H9 (cell line): Measurements from ENCODE around the gene RIMBP2. TPM values are rescaled to one million over a fixed set of nuclear protein-coding genes. Genes with fewer than 3 reads are reported as not detected.

ENCODE experiments used
- DNase-seq: peaks from one replicate; pipeline ENCODE4 v3.0.0-alpha.2; 2017
- H2AFZ ChIP-seq: one replicate; pipeline ENCODE4 v1.6.1; 2013; ENCODE audit warnings: mild to moderate bottlenecking, low read length, control low read depth, moderate library complexity
- H2AK5ac ChIP-seq: 2 replicates; pipeline ENCODE4 v1.6.1; 2013; ENCODE audit warnings: low read length, control low read depth, mixed read lengths; ENCODE audit not compliant: insufficient read length
- H2BK120ac ChIP-seq: one replicate; pipeline ENCODE4 v1.6.1; 2013; ENCODE audit warnings: low read depth, mild to moderate bottlenecking, low read length, control low read depth, inconsistent platforms; ENCODE audit not compliant: poor library complexity, severe bottlenecking
- H2BK12ac ChIP-seq: 2 replicates; pipeline ENCODE4 v1.6.1; 2013; ENCODE audit warnings: low read length, control low read depth, mixed read lengths, low read depth; ENCODE audit not compliant: insufficient read length
- H2BK15ac ChIP-seq: 2 replicates; pipeline ENCODE4 v1.6.1; 2013; ENCODE audit warnings: low read depth, low read length, control low read depth
- H2BK20ac ChIP-seq: one replicate; pipeline ENCODE4 v1.6.1; 2013; ENCODE audit warnings: low read depth, mild to moderate bottlenecking, low read length, control low read depth, inconsistent platforms; ENCODE audit not compliant: poor library complexity, severe bottlenecking
- H2BK5ac ChIP-seq: 2 replicates; pipeline ENCODE4 v1.6.1; 2013; ENCODE audit warnings: low read length, control low read depth, mixed read lengths; ENCODE audit not compliant: insufficient read length
- H3K14ac ChIP-seq: 2 replicates; pipeline ENCODE4 v1.6.1; 2013; ENCODE audit warnings: low read length, control low read depth; ENCODE audit not compliant: insufficient read depth
- H3K18ac ChIP-seq: 2 replicates; pipeline ENCODE4 v1.6.1; 2013; ENCODE audit warnings: low read depth, mild to moderate bottlenecking, mixed read lengths, low read length, control low read depth; ENCODE audit not compliant: insufficient read length
- H3K23ac ChIP-seq: 2 replicates; pipeline ENCODE4 v1.6.1; 2013; ENCODE audit warnings: low read length, control low read depth, mixed read lengths, low read depth; ENCODE audit not compliant: insufficient read length
- H3K23me2 ChIP-seq: 2 replicates; pipeline ENCODE4 v1.6.1; 2013; ENCODE audit warnings: low read depth, mild to moderate bottlenecking, mixed read lengths, low read length, control low read depth; ENCODE audit not compliant: insufficient read length, poor library complexity, severe bottlenecking
- H3K27ac ChIP-seq: 2 replicates; pipeline ENCODE4 v1.5.1; 2013; ENCODE audit warnings: low read length, control low read depth, mixed read lengths, low read depth; ENCODE audit not compliant: insufficient read length
- H3K27me3 ChIP-seq: 2 replicates; pipeline ENCODE4 v1.6.1; 2013; ENCODE audit warnings: low read length, control low read depth, inconsistent platforms; ENCODE audit not compliant: insufficient read depth
- H3K4ac ChIP-seq: 2 replicates; pipeline ENCODE4 v1.6.1; 2013; ENCODE audit warnings: low read depth, mild to moderate bottlenecking, control low read depth, inconsistent platforms, low read length, moderate library complexity
- H3K4me1 ChIP-seq: 2 replicates; pipeline ENCODE4 v1.6.1; 2013; ENCODE audit warnings: low read length, control low read depth, inconsistent platforms; ENCODE audit not compliant: insufficient read depth
- H3K4me2 ChIP-seq: 2 replicates; pipeline ENCODE4 v1.6.1; 2013; ENCODE audit warnings: low read length, control low read depth, mixed read lengths; ENCODE audit not compliant: insufficient read length, insufficient read depth
- H3K56ac ChIP-seq: 2 replicates; pipeline ENCODE4 v1.6.1; 2013; ENCODE audit warnings: low read depth, mild to moderate bottlenecking, mixed read lengths, low read length, control low read depth; ENCODE audit not compliant: insufficient read length
- H3K79me1 ChIP-seq: 2 replicates; pipeline ENCODE4 v1.6.1; 2013; ENCODE audit warnings: low read depth, mild to moderate bottlenecking, moderate library complexity, low read length, control low read depth, inconsistent platforms; ENCODE audit not compliant: insufficient read depth, poor library complexity, severe bottlenecking
- H3K79me2 ChIP-seq: 2 replicates; pipeline ENCODE4 v1.6.1; 2013; ENCODE audit warnings: low read length, control low read depth, inconsistent platforms; ENCODE audit not compliant: insufficient read depth
- H3K9ac ChIP-seq: 2 replicates; pipeline ENCODE4 v1.6.1; 2013; ENCODE audit warnings: low read length, control low read depth, mixed read lengths; ENCODE audit not compliant: insufficient read length; ENCODE audit errors: extremely low read depth
- H3K9me3 ChIP-seq: one replicate; pipeline ENCODE4 v1.6.1; 2013; ENCODE audit warnings: low read depth, low read length, inconsistent platforms; ENCODE audit not compliant: control insufficient read depth
- H3T11ph ChIP-seq: one replicate; pipeline ENCODE4 v1.6.1; 2013; ENCODE audit warnings: mild to moderate bottlenecking, low read length, control low read depth, inconsistent platforms
- H4K20me1 ChIP-seq: one replicate; pipeline ENCODE4 v1.6.1; 2013; ENCODE audit not compliant: control insufficient read depth, insufficient read length, insufficient read depth
- H4K5ac ChIP-seq: 2 replicates; pipeline ENCODE4 v1.6.1; 2013; ENCODE audit warnings: low read depth, mild to moderate bottlenecking, mixed read lengths, low read length, control low read depth; ENCODE audit not compliant: insufficient read length
- H4K8ac ChIP-seq: replicated peaks from 2 replicates; pipeline ENCODE4 v1.6.1; 2013; ENCODE audit warnings: low read length, control low read depth, mixed read lengths, low read depth; ENCODE audit not compliant: insufficient read length
- H4K91ac ChIP-seq: 2 replicates; pipeline ENCODE4 v1.6.1; 2013; ENCODE audit warnings: low read depth, mild to moderate bottlenecking, moderate library complexity, mixed read lengths, low read length, control low read depth; ENCODE audit not compliant: insufficient read length
- H3K27ac Mint-ChIP-seq, 3 experiments: 2 replicates in 2 of 3; 3 replicates in 1 of 3; pipeline ENCODE4 v1.8.0; 2020 to 2021; ENCODE audit warnings: mixed read lengths in 3 of 3, mild to moderate bottlenecking in 1 of 3, moderate library complexity in 1 of 3
- H3K27me3 Mint-ChIP-seq: 2 replicates; pipeline ENCODE4 v1.8.0; 2021; ENCODE audit warnings: low read depth, mild to moderate bottlenecking, moderate library complexity, mixed read lengths
- H3K36me3 Mint-ChIP-seq, 3 experiments: 2 replicates in 2 of 3; 3 replicates in 1 of 3; pipeline ENCODE4 v1.8.0; 2020 to 2021; ENCODE audit warnings: low read depth in 3 of 3, mixed read lengths in 3 of 3; ENCODE audit not compliant: insufficient read depth in 1 of 3
- H3K4me1 Mint-ChIP-seq, 2 experiments: 2 replicates each; pipeline ENCODE4 v1.8.0; 2020; ENCODE audit warnings: mixed read lengths in 2 of 2
- H3K4me3 Mint-ChIP-seq, 2 experiments: 2 replicates in 1 of 2; 3 replicates in 1 of 2; pipeline ENCODE4 v1.8.0; 2020 to 2021; ENCODE audit warnings: mild to moderate bottlenecking in 2 of 2, mixed read lengths in 2 of 2, moderate library complexity in 1 of 2
- H3K9me3 Mint-ChIP-seq, 2 experiments: 2 replicates in 1 of 2; 3 replicates in 1 of 2; pipeline ENCODE4 v1.8.0; 2020; ENCODE audit warnings: mild to moderate bottlenecking in 2 of 2, mixed read lengths in 2 of 2, moderate library complexity in 1 of 2
- CTCF ChIP-seq: fragments of 200-600 bp; sonication (generic); conservative IDR thresholded peaks from 3 replicates; pipeline ENCODE4 v1.8.0; 2021; ENCODE audit warnings: antibody characterized with exemption, mild to moderate bottlenecking
- WGBS: extraction: QIAGEN DNeasy Blood & Tissue Kit; methylation state at CpG from one replicate; pipeline ENCODE4 v1.1.7; 2013; ENCODE audit warnings: missing lambda C conversion rate, low lambda C conversion rate, mixed read lengths; ENCODE audit not compliant: insufficient read length; ENCODE audit errors: extremely low coverage; 5-methylcytosine and 5-hydroxymethylcytosine counted together
- total RNA-seq: library from RNA; stranded (reverse); gene quantifications from 2 replicates; pipeline ENCODE4 v1.2.1, GENCODE V29; 2021

RIMBP2 gene
- total RNA-seq, 1 experiment from 2014 or later: 0.70 TPM

GRCh38 chr12:130444061-130444460, 272.0 kb downstream of the RIMBP2 start:
- H3K36me3 Mint-ChIP-seq: no peaks in the 10 kb centered on the region; a peak in 1 of 7 replicates

More at GRCh38 chr12:130444061-130444460, 272.0 kb downstream of the RIMBP2 start:
- peaks cover 7 to 9% of the 10 kb centered on the region in 2 experiments for H3K9me3 Mint-ChIP-seq
- no peak overlapping the region for H3K27ac Mint-ChIP-seq
- Histone ChIP-seq H3K79me2 (no peaks in the 10 kb centered on the region), H3K9ac (no peak overlapping the region), H3K27ac (no peak overlapping the region), H3K14ac (no peak overlapping the region), H3K4ac (no peak overlapping the region), H2AFZ (no peak overlapping the region), H3K56ac (no peak overlapping the region), H3K18ac (no peak overlapping the region), H3K79me1 (no peaks in the 10 kb centered on the region), H2BK5ac (no peak overlapping the region), H2BK12ac (no peak overlapping the region), H3K23me2 (no peaks in the 10 kb centered on the region), H4K8ac (no peak overlapping the region), H4K20me1 (peaks cover 2% of the 10 kb centered on the region), H2BK120ac (no peak overlapping the region), H3K4me1 (0 out of 2 replicates have a peak, but pooled peaks cover 4% of the 10 kb centered on the region), H3K27me3 (no peaks in the 10 kb centered on the region), H3K4me2 (no peak overlapping the region), H3K23ac (no peak overlapping the region), H4K91ac (no peak overlapping the region), H3T11ph (no peak overlapping the region), H3K9me3 (no peaks in the 10 kb centered on the region), H4K5ac (no peak overlapping the region), H2BK20ac (no peak overlapping the region), H2BK15ac (no peak overlapping the region), H2AK5ac (no peak overlapping the region)
- no peak overlapping the region for H3K4me3 Mint-ChIP-seq
- H3K4me1 Mint-ChIP-seq: peaks cover 0 to 8% of the 10 kb centered on the region in 2 experiments; a peak in 1 of 4 replicates
- no peak for TF ChIP-seq CTCF
- no CpG with 5 or more reads among the region's 5 CpGs for WGBS
- DNase-seq: no peak
- H3K27me3 Mint-ChIP-seq: peaks cover 20% of the 10 kb centered on the region
